GM21526 (cell line): ENCODE measurements around the gene VTI1A.
"Not testable (repeated sequence)": the region's sequence is repeated elsewhere in the genome, so short reads cannot be mapped to it uniquely, and the experiment has no call there.

Source experiments
- ATAC-seq: cut with Tn5 transposase; IDR thresholded peaks from one replicate; pipeline ENCODE4 v1.9.1; 2021; ENCODE audit warnings: moderate library complexity; ENCODE audit not compliant: unreplicated experiment, low FRiP score

The VTI1A gene

DNA sequence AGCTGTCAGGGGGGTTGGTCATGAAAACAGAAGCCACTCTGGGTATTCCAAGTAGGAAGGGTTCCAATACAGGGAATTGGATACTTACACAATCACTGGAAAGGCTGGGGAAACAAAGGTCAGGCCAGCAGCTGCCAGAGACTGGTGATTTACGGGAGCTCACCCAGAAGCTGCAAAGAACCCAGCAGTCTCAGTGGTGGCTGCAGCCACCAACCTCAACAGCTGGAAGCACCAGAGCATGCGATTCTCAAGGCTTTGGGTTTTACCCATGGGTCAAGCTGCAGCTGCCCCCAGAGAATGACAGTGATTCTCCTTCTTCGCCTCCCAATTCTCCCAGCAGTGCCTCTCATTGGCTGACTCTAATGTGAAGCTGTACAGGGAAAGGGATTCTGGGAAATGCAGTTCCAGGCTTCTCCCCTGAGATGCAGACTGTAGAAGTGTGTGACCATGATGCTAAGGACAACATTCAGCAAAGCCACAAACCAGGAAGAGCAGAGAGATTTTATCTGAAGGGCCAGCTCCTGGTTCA, 395.9 kb downstream of the VTI1A start:
- ATAC-seq: peak; percentile 79

GRCh38 chr10:112843623-112844022, 396.6 kb downstream of the VTI1A start:
- no peak for ATAC-seq

DNA sequence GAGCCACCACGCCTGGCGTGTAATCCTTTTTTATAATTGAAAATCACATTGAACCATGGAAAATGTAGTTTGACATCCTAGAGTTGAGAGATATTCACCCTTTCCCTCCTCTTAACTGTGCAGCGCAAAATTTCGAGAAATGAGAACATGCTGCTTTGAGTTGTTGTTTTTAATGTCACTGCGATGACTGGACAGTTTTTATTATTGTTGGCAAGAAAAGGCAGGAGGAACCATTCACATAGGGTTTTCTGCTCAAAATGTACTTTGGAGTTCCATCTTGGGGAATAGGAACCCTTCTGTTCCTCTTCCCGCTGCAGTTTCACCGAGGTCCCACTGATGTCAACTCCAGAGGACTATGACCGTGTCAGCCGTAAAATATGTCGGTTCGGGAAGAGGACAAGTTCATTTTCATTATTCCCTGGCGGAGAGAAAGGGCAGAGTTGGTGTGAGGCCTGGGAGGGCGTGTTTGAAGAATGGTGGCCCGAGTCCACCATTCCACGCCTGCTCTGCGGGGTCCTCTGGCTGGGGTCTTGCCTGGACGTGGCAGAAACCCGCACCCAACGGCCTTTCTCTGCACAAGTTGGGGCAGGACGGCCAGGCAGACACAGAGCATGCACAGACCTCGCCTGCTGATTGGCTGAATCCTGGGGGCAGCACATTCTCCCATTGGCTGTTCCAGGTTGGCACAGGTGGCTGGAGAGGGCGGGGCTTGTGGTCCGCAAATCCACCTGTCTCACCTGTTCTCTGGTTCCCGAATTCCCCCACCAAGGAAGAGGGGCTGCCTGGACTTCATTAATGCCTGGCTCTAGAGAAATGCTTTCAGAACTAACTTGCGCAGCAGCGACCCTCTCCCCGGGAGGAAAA, 397.9 kb downstream of the VTI1A start:
- no peak for ATAC-seq

DNA sequence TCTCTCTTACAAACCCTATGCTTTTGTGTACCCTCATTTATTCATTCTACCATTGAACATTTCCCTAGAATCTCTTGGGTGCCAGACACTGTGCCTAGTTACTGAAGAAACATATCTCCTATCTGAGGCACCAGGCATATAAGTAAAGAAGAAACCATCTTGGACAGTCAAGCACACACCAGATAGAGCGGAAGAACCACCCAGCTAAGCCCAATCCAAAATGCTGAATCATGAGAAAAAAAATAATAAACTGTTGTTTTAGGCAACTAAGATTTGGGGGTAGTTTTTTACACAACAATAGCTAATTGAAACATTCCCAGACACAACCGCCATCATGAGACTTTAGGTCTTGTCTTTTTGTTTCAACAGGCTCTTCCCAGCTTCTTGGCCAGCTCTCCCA, 400.8 kb downstream of the VTI1A start:
- no peak for ATAC-seq

GRCh38 chr10:112848228-112848627, 401.2 kb downstream of the VTI1A start:
- ATAC-seq: no peak

DNA sequence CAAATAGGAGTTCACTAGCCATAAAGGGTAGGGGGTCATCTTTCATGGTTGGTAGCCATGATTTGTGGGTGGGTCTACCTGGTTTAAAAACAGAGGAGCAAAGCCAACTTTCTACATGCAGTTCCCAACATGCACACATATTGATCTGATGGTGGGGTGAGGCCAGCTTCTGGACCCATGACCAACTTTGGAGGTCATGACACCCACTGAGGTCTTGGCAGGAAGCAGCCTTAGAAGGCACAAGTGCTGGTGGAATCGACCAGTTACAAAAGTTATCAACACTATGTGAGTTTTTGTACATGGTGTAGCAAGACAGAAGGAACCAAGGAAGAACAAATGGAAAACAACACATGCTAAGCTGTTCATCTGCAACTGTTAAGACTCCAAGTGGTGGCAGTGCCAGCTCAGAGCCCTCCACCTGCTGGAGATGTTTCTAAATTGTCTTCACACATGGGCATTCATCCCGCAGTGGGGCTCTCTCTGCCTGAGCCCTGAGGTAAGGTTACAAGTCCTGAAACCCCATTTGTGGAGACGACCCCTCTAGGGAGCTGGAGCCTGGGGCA, 401.9 kb downstream of the VTI1A start:
- no peak for ATAC-seq

DNA sequence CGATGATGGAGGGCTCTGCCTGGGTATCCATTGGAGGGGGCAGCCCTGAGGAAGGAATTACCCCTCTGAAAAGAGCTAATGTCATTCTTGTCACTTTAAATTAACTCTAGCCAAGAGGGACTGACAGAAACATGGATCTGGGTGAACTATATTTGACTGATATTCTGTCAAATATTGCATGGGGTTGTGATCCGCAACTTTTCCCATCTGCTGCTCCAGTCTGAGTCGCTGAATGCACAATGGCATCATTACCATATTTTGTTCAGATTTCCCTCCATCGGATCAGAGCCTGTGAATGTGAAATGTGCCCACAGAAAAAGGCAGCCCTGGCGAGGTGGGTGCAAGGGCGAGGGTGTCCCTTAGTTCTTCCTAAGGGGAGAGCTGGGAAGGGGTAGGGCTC, 402.5 kb downstream of the VTI1A start:
- no peak for ATAC-seq

DNA sequence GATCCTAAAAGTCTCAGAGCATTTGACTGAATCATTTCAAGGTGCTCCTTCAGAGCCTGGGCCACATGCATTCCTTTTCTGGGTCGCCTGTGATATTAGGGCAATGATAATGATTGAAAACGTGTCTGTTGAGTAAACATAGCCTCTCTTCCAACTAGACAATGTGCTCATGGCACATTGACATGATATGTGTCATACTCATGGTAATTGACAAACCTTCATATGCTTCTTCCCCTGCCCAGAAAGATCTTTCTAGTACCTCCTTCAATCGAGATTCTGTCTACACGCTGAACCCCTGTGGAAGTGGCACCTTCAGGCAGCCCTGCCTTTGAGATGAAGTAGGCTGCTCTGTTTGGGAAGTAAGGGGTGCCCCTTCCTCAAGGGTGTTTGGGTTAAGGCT, 404.2 kb downstream of the VTI1A start:
- ATAC-seq: no peak

GRCh38 chr10:112851588-112852211, 404.7 kb downstream of the VTI1A start:
- ATAC-seq: no peak

- no peak for ATAC-seq
Measured at GRCh38 chr10:112852306-112852705, 405.3 kb downstream of the VTI1A start.

GRCh38 chr10:112855134-112855533, 408.1 kb downstream of the VTI1A start:
- ATAC-seq: no peak

GRCh38 chr10:112857493-112857892, 410.5 kb downstream of the VTI1A start:
- ATAC-seq: no peak

DNA sequence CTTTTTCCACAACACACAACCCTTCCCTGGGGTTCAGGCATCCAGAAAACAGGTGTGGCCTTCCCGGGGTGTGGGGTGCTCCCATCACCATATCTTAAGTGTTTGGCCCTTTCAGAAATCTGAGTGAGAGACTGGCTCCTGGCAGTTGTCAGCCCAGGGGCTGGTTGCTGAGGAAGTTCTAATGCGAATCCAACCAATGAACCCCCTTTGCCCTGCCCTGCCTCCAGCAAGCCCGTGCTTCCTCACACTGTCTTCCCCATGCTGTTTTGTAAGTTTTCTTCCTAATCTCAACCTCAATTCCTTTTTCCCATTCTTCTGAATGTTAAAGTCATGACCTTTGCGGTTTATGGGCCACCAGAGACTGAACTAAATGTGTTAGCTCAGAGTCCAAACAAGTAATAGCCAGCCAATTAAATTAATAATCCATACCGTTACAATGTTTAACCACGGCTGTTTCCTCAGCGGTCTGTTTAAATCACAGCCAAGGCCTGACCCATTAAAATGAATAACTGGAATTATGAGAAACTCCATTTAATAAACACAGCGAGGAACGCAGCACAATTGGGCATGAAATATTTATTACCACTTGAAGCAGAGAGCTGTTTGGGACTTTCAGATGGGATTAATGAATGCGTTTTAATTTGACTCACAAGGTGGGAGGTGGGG, 412.1 kb downstream of the VTI1A start:
- no peak for ATAC-seq

- no peak for ATAC-seq
Measured at GRCh38 chr10:112859793-112860192, 412.8 kb downstream of the VTI1A start.

DNA sequence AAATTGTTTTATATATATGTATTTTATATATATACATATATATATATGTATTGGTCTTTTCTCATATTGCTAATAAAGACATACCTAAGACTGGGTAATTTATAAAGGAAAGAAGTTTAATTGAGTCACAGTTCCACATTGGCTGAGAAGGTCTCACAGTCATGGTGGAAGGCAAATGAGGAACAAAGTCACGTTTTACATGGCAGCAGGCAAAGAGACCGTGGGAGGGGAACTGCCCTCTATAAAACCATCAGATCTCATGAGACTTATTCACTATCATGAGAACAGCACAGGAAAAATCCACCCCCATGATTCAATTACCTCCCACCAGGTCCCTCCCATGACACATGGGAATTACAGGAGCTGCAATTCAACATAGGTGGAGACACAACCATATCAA, 416.4 kb downstream of the VTI1A start:
- ATAC-seq: not testable (repeated sequence)
